Bone marrow (tissue), 2 donors: ENCODE results near the gene SEMA3B.
"Not testable (repeated sequence)": the region's sequence is repeated elsewhere in the genome, so short reads cannot be mapped to it uniquely, and the experiment has no call there.

ENCODE experiments used
- DNase-seq, 2 donors: peaks; one replicate each; lab custom pipeline; 2025; lab: John Stamatoyannopoulos, UW

SEMA3B gene

GRCh38 chr3:50258979-50259378 is 10.0 kb upstream of the SEMA3B start:
- DNase-seq: no peak

- no peak for DNase-seq
These were observed 9.4 kb upstream of the SEMA3B start for GRCh38 chr3:50259432-50260026.

GRCh38 chr3:50260027-50260941 is 8.7 kb upstream of the SEMA3B start:
- peak; percentile 32 to 79 for DNase-seq

- DNase-seq: no peak
These were observed 8.0 kb upstream of the SEMA3B start for GRCh38 chr3:50260942-50261441.

DNA sequence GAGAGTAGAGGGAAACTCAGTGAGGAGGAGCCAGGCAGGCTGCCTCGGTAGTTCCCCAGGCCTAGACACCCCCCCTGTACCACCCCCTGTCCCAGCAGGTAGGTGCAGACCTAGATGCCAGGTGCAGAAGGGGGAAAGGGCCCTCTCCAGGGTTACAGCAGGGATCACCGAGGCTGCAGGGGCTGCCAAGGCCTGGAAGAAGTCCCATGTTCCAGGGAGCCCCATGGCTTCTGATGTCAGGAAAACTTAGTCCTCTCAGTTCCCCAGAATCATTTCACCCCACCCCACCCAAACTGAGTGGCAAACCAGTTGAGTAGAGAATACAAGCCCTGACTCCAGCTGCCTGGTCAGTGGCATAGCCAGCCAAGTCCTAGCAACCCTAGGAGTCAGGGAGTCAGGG is 7.4 kb upstream of the SEMA3B start:
- no peak for DNase-seq

GRCh38 chr3:50262200-50262599 is 6.7 kb upstream of the SEMA3B start:
- not testable (repeated sequence) for DNase-seq

DNA sequence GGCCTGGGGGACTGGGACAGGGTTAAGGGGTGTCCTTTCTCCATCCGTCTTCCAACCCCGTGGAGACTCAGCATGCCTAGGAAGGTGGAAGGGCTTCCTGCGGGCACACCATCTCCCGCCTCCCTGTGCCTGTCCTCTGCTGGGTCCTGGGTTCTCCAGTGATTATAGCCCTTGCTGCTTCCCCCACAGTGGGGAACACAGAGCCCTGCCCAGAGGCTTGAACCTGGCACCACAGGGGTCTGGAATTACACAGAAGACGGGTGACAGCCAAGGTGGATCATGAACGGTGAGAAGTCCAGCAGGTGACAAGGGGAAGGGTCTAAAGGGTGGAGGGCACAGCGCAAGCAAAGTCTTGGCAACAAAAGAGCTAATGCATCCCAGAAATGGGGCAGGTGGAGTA is 6.2 kb upstream of the SEMA3B start:
- no peak for DNase-seq

GRCh38 chr3:50263478-50264382 is 5.2 kb upstream of the SEMA3B start:
- DNase-seq: no peak

- DNase-seq: no peak
These were observed 4.5 kb upstream of the SEMA3B start for GRCh38 chr3:50264383-50264963.

- no peak for DNase-seq
These were observed 3.9 kb upstream of the SEMA3B start for GRCh38 chr3:50264964-50265485.

GRCh38 chr3:50265571-50265970 is 3.4 kb upstream of the SEMA3B start:
- no peak for DNase-seq

DNA sequence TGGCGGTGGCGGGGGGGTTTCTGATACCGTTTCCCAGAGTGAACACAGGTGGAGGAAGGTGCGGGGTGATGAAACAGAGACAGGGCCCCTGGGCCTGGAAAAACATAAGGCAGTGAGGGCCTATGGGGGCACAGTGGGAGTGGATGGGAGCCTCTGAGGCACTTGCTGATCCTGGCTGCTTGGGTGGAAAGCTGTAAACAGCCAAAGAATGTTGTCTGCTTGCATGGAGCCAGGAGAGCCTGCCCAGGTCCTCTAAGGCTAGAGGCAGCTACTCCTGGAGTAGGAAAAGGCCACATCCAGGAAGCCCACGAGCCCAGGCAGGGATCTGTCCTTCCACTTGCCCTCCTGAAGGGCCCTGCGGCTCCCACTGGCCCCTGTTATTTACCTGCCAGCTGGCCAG is 2.9 kb upstream of the SEMA3B start:
- no peak for DNase-seq

GRCh38 chr3:50266836-50267235 is 2.1 kb upstream of the SEMA3B start:
- no peak for DNase-seq

DNA sequence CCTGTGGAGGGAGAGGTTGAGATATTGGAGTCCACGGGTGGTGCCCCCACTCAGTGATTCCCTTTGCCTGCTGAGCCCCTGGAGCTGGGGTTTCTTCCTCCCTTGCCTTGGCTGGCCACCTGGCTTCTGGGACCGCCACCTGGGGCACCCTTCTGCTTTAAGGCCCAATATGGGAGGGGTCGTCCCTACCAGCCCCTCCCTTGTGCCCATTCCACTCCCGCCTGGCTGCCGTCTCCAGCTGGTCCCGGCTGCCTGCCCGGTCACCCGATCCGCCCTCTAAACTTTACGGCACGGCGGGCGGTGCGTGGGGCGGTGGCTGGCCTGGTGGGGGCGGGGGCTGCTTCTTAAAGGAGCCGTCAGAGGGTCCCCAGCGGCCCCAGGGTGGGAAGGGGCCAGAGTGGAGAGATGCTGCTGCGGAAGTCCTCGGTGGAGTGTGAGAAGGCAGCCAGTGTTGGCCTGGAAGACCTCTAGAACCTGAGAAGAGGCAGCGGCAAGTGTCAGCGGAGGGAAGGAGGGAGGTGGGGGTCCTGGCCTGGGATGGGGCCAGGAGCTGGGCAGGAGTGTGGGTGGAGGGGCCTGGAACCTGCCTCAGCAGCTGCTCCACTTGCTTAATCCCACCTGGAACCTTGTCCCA is 1.6 kb upstream of the SEMA3B start:
- no peak for DNase-seq

DNA sequence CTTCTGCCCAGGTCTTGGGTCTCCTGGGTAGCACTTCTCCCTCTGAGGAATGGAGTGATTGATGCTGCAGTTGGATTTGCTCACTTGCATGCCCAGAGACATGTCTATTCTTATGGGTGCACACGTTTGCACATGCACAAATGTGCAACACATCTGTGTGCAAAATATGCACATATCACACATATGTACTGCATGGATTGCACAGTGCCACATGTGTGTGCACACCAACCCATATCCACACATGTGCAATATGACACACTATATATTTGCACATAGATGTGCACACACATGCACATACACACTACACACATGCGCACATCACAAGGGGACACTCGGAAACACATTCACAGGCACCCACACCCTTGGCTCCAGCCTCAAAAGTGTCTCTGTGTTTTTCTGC is 671 bp upstream of the SEMA3B start:
- DNase-seq: no peak

GRCh38 chr3:50269460-50269859 is 513 bp downstream of the SEMA3B start:
- DNase-seq: no peak

GRCh38 chr3:50269977-50270413 is 1.0 kb downstream of the SEMA3B start:
- DNase-seq: no peak

DNA sequence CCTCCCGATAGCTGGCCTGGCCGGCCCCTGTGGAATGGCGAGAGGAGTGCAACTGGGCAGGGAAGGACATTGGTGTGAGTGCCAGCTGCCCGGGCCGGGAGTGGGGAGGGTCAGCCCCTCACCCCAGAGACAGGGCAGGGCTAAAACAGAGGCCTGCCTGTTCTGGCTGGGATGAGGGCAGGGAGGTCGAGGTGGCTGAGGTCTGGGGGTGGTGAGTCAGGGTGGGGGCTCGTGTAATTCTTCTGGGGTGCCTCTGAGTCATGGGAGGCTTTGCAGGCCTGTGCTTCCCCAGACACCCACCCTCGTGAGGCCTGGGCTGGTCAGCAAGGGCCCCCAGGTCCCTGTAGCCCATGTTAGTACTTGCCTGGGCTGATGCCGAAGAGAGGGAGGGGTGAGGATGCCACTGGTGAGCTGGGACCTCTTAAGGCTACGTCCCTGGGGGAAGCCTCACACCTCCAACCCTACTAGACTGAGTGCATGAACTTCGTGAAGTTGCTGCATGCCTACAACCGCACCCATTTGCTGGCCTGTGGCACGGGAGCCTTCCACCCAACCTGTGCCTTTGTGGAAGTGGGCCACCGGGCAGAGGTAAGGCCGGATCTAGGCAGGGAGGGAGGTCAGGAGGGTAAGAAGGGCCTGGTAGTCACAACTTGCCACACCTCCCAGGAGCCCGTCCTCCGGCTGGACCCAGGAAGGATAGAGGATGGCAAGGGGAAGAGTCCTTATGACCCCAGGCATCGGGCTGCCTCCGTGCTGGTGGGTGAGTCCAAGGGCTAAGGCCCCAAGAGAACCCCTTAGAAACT is 1.7 kb downstream of the SEMA3B start:
- DNase-seq: no peak

DNA sequence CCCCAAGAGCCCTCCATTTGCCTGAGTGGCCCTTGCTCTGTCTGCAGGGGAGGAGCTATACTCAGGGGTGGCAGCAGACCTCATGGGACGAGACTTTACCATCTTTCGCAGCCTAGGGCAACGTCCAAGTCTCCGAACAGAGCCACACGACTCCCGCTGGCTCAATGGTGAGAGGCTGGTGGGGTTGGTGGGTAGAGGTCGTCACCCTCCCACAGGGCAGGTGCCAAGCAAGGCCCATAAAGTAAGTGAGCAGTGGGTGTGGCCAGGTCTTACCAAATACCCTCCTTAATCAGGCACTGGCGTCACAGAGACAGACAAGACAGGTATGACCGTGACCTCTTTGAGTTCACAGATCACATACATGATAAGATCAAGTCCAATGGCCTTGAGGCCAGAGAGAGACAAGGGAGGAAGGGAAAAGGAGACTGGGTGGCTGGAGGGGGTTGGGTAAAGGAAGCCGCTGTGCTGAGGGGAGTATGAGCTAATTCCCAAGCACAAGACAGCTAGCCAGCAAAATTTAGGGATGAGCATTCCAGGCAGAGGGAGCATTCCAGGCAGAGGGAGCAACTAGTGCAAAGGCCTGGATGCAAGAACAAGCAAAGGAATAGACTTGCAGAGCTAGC is 2.5 kb downstream of the SEMA3B start:
- no peak for DNase-seq

DNA sequence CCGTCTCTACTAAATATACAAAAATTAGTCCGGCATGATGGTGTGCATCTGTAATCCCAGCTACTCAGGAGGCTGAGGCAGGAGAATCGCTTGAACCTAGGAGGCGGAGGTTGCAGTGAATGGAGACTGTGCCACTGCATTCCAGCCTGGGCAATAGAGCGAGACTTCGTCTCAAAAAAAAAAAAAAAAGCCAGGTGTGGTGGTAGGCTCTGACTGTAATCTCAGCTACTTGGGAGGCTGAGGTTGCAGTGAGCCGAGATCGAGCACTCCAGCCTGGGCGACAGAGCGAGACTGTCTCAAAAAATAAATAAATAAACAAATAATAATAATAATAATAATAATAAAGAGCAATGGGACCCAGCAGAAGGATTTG is 3.6 kb downstream of the SEMA3B start:
- not testable (repeated sequence) for DNase-seq
